ENCODE data around the gene RNF113B. TPM values are rescaled to one million over a fixed set of nuclear protein-coding genes. Genes with fewer than 3 reads are reported as not detected.

The RNF113B gene
- total and polyA plus RNA-seq, 2 of the 13 experiments (the other 11 are each of a cell fraction or from before 2014, with no cell fraction given) = not detected

GRCh38 chr13:98199480-98199879, 22.4 kb upstream of the RNF113B start (continued):
- TF ChIP-seq, protein P1, sequence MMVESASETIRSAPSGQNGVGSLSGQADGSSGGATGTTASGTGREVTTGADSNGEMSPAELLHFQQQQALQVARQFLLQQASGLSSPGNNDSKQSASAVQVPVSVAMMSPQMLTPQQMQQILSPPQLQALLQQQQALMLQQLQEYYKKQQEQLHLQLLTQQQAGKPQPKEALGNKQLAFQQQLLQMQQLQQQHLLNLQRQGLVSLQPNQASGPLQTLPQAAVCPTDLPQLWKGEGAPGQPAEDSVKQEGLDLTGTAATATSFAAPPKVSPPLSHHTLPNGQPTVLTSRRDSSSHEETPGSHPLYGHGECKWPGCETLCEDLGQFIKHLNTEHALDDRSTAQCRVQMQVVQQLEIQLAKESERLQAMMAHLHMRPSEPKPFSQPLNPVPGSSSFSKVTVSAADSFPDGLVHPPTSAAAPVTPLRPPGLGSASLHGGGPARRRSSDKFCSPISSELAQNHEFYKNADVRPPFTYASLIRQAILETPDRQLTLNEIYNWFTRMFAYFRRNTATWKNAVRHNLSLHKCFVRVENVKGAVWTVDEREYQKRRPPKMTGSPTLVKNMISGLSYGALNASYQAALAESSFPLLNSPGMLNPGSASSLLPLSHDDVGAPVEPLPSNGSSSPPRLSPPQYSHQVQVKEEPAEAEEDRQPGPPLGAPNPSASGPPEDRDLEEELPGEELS (CRISPR knock-in tag; IDR thresholded peaks at IDR 0.05) = peak; percentile 86
- no peak for TF ChIP-seq YEATS4 (CRISPR knock-in tag; IDR thresholded peaks at IDR 0.05; ENCODE audit: borderline replicate concordance)
- TF ChIP-seq SOX13 (IDR thresholded peaks at IDR 0.05) = no peak
- peak in 1 of 2 experiments; percentile 64; a peak in 1 of 4 replicates for TF ChIP-seq SOX13 (CRISPR knock-in tag; conservative IDR thresholded peaks at IDR 0.05 in 1 of 2, IDR thresholded peaks at IDR 0.05 in 1 of 2)
- TF ChIP-seq NR2F1 (CRISPR knock-in tag; IDR thresholded peaks at IDR 0.05) = 0 out of 4 replicates have a peak, but pooled peaks of 1 of the 2 experiments have one; percentile 44
- TF ChIP-seq ZFP36L1 (CRISPR knock-in tag; IDR thresholded peaks at IDR 0.05) = no peak
- no peak for TF ChIP-seq CBX1 (IDR thresholded peaks at IDR 0.05; ENCODE audit: low read depth)
- TF ChIP-seq ZNF7 (CRISPR knock-in tag; IDR thresholded peaks at IDR 0.05) = no peak
- no peak for TF ChIP-seq ZNF17 (CRISPR knock-in tag; IDR thresholded peaks at IDR 0.05)
- TF ChIP-seq SOX6 (IDR thresholded peaks at IDR 0.05) = no peak
- peak; percentile 73 for TF ChIP-seq SOX6 (CRISPR knock-in tag; IDR thresholded peaks at IDR 0.05)
- TF ChIP-seq MTF2 (CRISPR knock-in tag; IDR thresholded peaks at IDR 0.05; ENCODE audit: borderline replicate concordance) = no peak
- TF ChIP-seq ZNF282 (IDR thresholded peaks at IDR 0.05; ENCODE audit: partially characterized antibody) = no peak
- TF ChIP-seq PHF21A (CRISPR knock-in tag; IDR thresholded peaks at IDR 0.05) = peak; percentile 41; the same call in 1 of the 2 replicates
- TF ChIP-seq JUND (CRISPR knock-in tag; IDR thresholded peaks at IDR 0.05) = no peak
- TF ChIP-seq GPN1 (CRISPR knock-in tag; IDR thresholded peaks at IDR 0.05; ENCODE audit: borderline replicate concordance) = no peak
- TF ChIP-seq TARDBP (CRISPR knock-in tag; IDR thresholded peaks at IDR 0.05) = peak; percentile 63; the same call in 1 of the 2 replicates
- TF ChIP-seq ZNF343 (CRISPR knock-in tag; IDR thresholded peaks at IDR 0.05) = no peak
- no peak for TF ChIP-seq ISX (CRISPR knock-in tag; conservative IDR thresholded peaks at IDR 0.05)
- no peak for TF ChIP-seq ZNF253 (CRISPR knock-in tag; IDR thresholded peaks at IDR 0.05; ENCODE audit: borderline replicate concordance)
- no peak for TF ChIP-seq RBAK (CRISPR knock-in tag; IDR thresholded peaks at IDR 0.05)
- TF ChIP-seq ZC3H4 (CRISPR knock-in tag; IDR thresholded peaks at IDR 0.05; ENCODE audit: borderline replicate concordance) = no peak
- TF ChIP-seq ZNF770 (CRISPR knock-in tag; IDR thresholded peaks at IDR 0.05) = no peak
- TF ChIP-seq RFXANK (CRISPR knock-in tag; IDR thresholded peaks at IDR 0.05) = no peak
